ENCODE data around the gene CNKSR2. TPM values are rescaled to one million over a fixed set of nuclear protein-coding genes. Genes with fewer than 3 reads are reported as not detected.

Gene CNKSR2
- total RNA-seq, 1 donor from 2014 or later, result 3.4 TPM

DNA sequence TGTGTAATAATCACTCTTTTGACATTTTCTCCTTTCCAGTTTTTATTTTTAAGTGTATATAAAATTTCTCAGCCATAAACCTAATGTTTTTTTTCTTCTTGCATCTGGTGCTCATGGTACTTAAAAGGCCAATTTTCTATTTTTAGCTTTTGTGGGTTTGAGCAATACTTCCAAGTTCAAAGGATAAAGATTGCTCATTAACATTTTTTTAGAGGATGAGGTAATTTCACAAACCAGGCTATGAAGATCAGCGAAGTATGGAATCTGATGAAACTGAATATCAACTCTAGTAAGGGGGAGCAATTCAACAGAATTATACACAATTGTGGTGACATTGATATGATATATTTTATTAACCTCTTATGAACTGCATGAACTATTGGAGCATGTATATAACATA is 309.7 kb downstream of the CNKSR2 start:
- Histone ChIP-seq H3K36me3 (ENCODE audit: control insufficient read depth, insufficient read depth, low read length) (no peaks in the 10 kb centered on the region), H3K4me3 (ENCODE audit: low read depth, low read length) (no peak overlapping the region), H3K27me3 (ENCODE audit: control insufficient read depth, insufficient read depth, low read length) (no peaks in the 10 kb centered on the region)
- TF ChIP-seq, protein P1, sequence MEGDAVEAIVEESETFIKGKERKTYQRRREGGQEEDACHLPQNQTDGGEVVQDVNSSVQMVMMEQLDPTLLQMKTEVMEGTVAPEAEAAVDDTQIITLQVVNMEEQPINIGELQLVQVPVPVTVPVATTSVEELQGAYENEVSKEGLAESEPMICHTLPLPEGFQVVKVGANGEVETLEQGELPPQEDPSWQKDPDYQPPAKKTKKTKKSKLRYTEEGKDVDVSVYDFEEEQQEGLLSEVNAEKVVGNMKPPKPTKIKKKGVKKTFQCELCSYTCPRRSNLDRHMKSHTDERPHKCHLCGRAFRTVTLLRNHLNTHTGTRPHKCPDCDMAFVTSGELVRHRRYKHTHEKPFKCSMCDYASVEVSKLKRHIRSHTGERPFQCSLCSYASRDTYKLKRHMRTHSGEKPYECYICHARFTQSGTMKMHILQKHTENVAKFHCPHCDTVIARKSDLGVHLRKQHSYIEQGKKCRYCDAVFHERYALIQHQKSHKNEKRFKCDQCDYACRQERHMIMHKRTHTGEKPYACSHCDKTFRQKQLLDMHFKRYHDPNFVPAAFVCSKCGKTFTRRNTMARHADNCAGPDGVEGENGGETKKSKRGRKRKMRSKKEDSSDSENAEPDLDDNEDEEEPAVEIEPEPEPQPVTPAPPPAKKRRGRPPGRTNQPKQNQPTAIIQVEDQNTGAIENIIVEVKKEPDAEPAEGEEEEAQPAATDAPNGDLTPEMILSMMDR (IDR thresholded peaks at IDR 0.05; ENCODE audit: insufficient read depth, low read length, poor library complexity, severe bottlenecking), result no peak
- DNase-seq (ENCODE audit: low read depth), result no peak

DNA sequence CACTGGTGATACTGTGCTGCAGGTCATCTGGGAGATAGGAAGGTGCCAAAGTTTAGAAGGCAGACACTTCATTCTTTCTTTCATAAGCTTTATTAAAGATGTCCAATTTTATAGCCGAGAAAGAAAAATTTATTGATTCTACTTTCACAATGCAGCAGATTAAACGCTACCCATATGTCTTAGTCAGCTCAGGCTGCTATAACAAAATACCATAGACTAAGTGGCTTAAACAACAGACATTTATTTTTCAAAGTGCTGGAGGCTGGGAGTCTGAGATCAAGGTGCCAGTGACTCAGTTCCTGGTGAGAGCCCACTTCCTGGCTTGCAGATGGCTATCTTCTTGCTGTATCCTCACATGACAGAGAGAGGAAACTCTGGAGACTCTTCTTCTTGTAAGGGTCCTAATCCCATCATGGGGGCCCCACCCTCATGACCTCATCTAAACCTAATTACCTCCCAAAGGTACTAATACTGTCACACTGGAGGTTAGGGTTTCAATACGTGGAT is 317.3 kb downstream of the CNKSR2 start:
- DNase-seq (ENCODE audit: low read depth), result no peak
- TF ChIP-seq, protein P1 (IDR thresholded peaks at IDR 0.05; ENCODE audit: insufficient read depth, low read length, poor library complexity, severe bottlenecking), result no peak
- H3K27me3 ChIP-seq (ENCODE audit: control insufficient read depth, insufficient read depth, low read length), result no peaks in the 10 kb centered on the region
- H3K36me3 ChIP-seq (ENCODE audit: control insufficient read depth, insufficient read depth, low read length), result no peaks in the 10 kb centered on the region
- H3K4me3 ChIP-seq (ENCODE audit: low read depth, low read length), result no peak overlapping the region

DNA sequence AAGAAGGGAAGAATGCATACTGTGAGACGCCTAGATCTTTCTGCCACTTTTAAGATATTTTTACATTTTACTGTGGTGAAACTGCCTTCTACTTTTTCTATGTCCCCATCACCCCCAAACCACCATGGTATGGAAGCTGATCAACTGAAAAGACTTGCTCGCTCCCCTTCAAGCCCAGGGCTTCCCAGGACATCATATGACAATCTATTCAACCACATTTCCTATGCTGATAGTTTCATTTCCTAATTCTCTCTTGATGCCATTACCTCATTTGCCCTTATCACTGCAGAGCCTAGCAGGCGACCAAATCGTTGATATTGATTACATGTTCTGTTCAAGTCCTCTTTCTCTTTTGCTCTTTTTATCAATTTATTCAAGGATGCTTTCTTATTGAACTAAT is 324.1 kb downstream of the CNKSR2 start:
- Histone ChIP-seq H3K27me3 (ENCODE audit: control insufficient read depth, insufficient read depth, low read length) (no peaks in the 10 kb centered on the region), H3K4me3 (ENCODE audit: low read depth, low read length) (no peak overlapping the region), H3K36me3 (ENCODE audit: control insufficient read depth, insufficient read depth, low read length) (no peaks in the 10 kb centered on the region)
- TF ChIP-seq, protein P1 (IDR thresholded peaks at IDR 0.05; ENCODE audit: insufficient read depth, low read length, poor library complexity, severe bottlenecking), result no peak
- no peak for DNase-seq (ENCODE audit: low read depth)

DNA sequence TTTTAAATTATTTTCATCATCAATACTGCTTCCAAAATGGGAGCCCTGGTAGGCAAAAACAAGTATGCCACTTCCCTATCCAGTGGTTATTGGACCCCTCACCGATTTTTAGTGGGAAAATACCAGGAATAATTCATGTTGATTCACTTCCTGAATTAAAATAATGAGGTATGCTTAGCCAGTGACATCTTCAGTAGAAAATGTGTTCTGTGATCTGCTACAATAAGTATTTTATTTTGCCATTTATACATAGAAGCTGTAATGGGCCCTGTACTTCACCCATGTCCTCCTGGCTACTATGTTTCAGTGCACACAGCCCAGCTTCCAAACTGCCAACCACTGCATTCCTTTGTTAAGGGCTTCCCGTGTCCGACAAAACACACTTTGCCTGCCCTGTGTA is 324.9 kb downstream of the CNKSR2 start:
- no peaks in the 10 kb centered on the region for H3K27me3 ChIP-seq (ENCODE audit: control insufficient read depth, insufficient read depth, low read length)
- TF ChIP-seq, protein P1 (IDR thresholded peaks at IDR 0.05; ENCODE audit: insufficient read depth, low read length, poor library complexity, severe bottlenecking), result no peak
- H3K36me3 ChIP-seq (ENCODE audit: control insufficient read depth, insufficient read depth, low read length), result no peaks in the 10 kb centered on the region
- no peak overlapping the region for H3K4me3 ChIP-seq (ENCODE audit: low read depth, low read length)
- no peak for DNase-seq (ENCODE audit: low read depth)

DNA sequence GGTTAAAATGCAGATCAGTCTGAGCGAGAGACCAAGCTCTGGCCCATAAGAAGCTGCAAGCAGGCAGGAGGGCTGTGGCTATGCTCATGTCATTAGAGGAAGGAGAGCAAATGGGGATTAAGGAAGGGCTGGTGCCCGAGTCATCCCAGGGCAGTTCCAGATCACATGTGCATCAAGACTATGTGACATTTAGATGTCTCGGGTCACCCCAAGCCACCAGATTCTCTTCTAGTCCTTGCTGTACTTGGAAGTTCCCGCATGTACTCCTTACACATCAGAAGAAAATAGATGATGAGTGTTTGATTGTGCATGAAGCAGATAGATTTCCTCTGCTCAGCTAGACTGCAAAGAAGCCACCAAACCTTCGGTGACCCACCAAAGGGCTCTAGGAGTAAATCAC is 326.1 kb downstream of the CNKSR2 start:
- no peak for DNase-seq (ENCODE audit: low read depth)
- Histone ChIP-seq H3K4me3 (ENCODE audit: low read depth, low read length) (no peak overlapping the region), H3K27me3 (ENCODE audit: control insufficient read depth, insufficient read depth, low read length) (no peaks in the 10 kb centered on the region), H3K36me3 (ENCODE audit: control insufficient read depth, insufficient read depth, low read length) (no peaks in the 10 kb centered on the region)
- TF ChIP-seq, protein P1 (IDR thresholded peaks at IDR 0.05; ENCODE audit: insufficient read depth, low read length, poor library complexity, severe bottlenecking), result no peak

DNA sequence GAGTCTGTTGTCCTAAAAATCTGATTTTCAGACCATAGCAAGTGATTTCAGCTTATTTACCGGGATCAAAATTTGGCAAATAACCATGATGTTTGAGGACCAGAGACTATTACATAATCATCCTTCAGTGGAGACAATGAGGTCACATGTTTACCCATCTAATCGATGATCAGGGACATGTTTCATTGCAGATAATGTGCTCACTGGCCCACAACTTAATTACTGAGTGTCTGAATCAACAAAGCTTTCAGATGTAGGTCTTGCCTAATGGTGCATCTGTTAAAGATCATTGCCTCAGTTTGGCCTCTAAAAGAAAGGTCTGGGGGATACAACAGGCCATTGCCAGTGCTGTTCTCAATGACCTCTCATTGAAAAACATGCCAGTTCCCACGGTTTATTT is 326.7 kb downstream of the CNKSR2 start:
- Histone ChIP-seq H3K4me3 (ENCODE audit: low read depth, low read length) (no peak overlapping the region), H3K36me3 (ENCODE audit: control insufficient read depth, insufficient read depth, low read length) (no peaks in the 10 kb centered on the region), H3K27me3 (ENCODE audit: control insufficient read depth, insufficient read depth, low read length) (no peaks in the 10 kb centered on the region)
- DNase-seq (ENCODE audit: low read depth), result no peak
- TF ChIP-seq, protein P1 (IDR thresholded peaks at IDR 0.05; ENCODE audit: insufficient read depth, low read length, poor library complexity, severe bottlenecking), result no peak
